Neural cell (in vitro differentiated cells): Measurements from ENCODE around the gene LPAR6. TPM values are rescaled to one million over a fixed set of nuclear protein-coding genes. Genes with fewer than 3 reads are reported as not detected.
"Not testable (repeated sequence)": the region's sequence is repeated elsewhere in the genome, so short reads cannot be mapped to it uniquely, and the experiment has no call there.

Experiments used
- H2AFZ ChIP-seq: fragments of 200-600, 300-800 bp; sonication (generic), shearing (Covaris generic); 2 replicates; pipeline ENCODE4 v1.6.0; 2014; ENCODE audit warnings: low read depth, mild to moderate bottlenecking, antibody characterized with exemption, low read length, moderate library complexity
- H3F3A ChIP-seq: fragments of 200-600 bp; shearing (Covaris generic); 2 replicates; pipeline ENCODE4 v1.6.1; 2016; ENCODE audit warnings: mild to moderate bottlenecking, moderate library complexity, mixed read lengths, antibody characterized with exemption, low read length; ENCODE audit not compliant: insufficient read depth, poor library complexity, severe bottlenecking
- H3K27ac ChIP-seq: fragments of 200-600, 300-800 bp; sonication (generic), shearing (Covaris generic); 2 replicates; pipeline ENCODE4 v1.5.1; 2014; ENCODE audit warnings: mild to moderate bottlenecking, low read length, moderate library complexity
- H3K27me3 ChIP-seq: fragments of 300-800, 200-600 bp; sonication (generic), shearing (Covaris generic); 2 replicates; pipeline ENCODE4 v1.6.0; 2014; ENCODE audit warnings: mild to moderate bottlenecking, low read depth, low read length, moderate library complexity; ENCODE audit not compliant: insufficient read depth
- H3K36me3 ChIP-seq: fragments of 300-800, 200-600 bp; sonication (generic), shearing (Covaris generic); 2 replicates; pipeline ENCODE4 v1.5.1; 2014; ENCODE audit warnings: mild to moderate bottlenecking, antibody characterized with exemption, low read length, moderate library complexity; ENCODE audit not compliant: insufficient read depth
- H3K4me2 ChIP-seq: fragments of 300-800, 200-600 bp; sonication (generic), shearing (Covaris generic); 2 replicates; pipeline ENCODE4 v1.6.0; 2014; ENCODE audit warnings: mild to moderate bottlenecking, low read length
- H3K4me3 ChIP-seq: fragments of 300-800, 200-600 bp; sonication (generic), shearing (Covaris generic); 2 replicates; pipeline ENCODE4 v1.5.1; 2014; ENCODE audit warnings: mild to moderate bottlenecking, low read length, moderate library complexity
- H3K79me2 ChIP-seq: fragments of 200-600 bp; shearing (Covaris generic); replicated peaks from 2 replicates; pipeline ENCODE4 v1.6.0; 2014; ENCODE audit warnings: mild to moderate bottlenecking, low read length, moderate library complexity; ENCODE audit not compliant: insufficient read depth
- H3K9ac ChIP-seq: fragments of 300-800, 200-600 bp; sonication (generic), shearing (Covaris generic); 2 replicates; pipeline ENCODE4 v1.6.1; 2016; ENCODE audit warnings: mild to moderate bottlenecking, low read length, mixed read lengths
- H3K9me2 ChIP-seq: fragments of 200-600 bp; shearing (Covaris generic); 2 replicates; pipeline ENCODE4 v1.6.1; 2016; ENCODE audit warnings: mild to moderate bottlenecking, low read length, mixed read lengths; ENCODE audit not compliant: insufficient read depth
- H3K9me3 ChIP-seq: fragments of 200-600, 300-800 bp; sonication (generic), shearing (Covaris generic); 2 replicates; pipeline ENCODE4 v1.6.1; 2016; ENCODE audit warnings: mild to moderate bottlenecking, mixed run types, low read length, moderate library complexity, mixed read lengths
- H4K20me1 ChIP-seq: fragments of 200-600 bp; shearing (Covaris generic); 2 replicates; pipeline ENCODE4 v1.6.1; 2016; ENCODE audit warnings: mild to moderate bottlenecking, mixed run types; ENCODE audit not compliant: insufficient read depth
- EP300 ChIP-seq: fragments of 450-650 bp; conservative IDR thresholded peaks from 2 replicates; pipeline ENCODE4 v1.6.1; 2014; ENCODE audit warnings: antibody characterized with exemption, mild to moderate bottlenecking, moderate library complexity; ENCODE audit not compliant: poor library complexity, severe bottlenecking
- EZH2 ChIP-seq: fragments of 200-600, 300-800 bp; shearing (Covaris generic), sonication (generic); IDR thresholded peaks from 2 replicates; pipeline ENCODE4 v1.6.1; 2014; ENCODE audit warnings: antibody characterized with exemption, low read length, borderline replicate concordance, mild to moderate bottlenecking; ENCODE audit not compliant: insufficient read depth, poor library complexity, severe bottlenecking
- MXI1 ChIP-seq: fragments of 450-650 bp; conservative IDR thresholded peaks from 2 replicates; pipeline ENCODE4 v1.6.1; 2014; ENCODE audit warnings: antibody characterized with exemption, mild to moderate bottlenecking; ENCODE audit not compliant: poor library complexity, severe bottlenecking
- POLR2AphosphoS5 ChIP-seq: IDR thresholded peaks from 2 replicates; pipeline ENCODE4 v1.6.1; 2012
- RAD21 ChIP-seq: fragments of 450-650 bp; conservative IDR thresholded peaks from 2 replicates; pipeline ENCODE4 v1.6.1; 2014; ENCODE audit warnings: antibody characterized with exemption, mild to moderate bottlenecking, moderate library complexity
- REST ChIP-seq: IDR thresholded peaks from 2 replicates; pipeline ENCODE4 v1.6.1; 2012; ENCODE audit warnings: borderline replicate concordance
- SMC3 ChIP-seq: fragments of 450-650 bp; conservative IDR thresholded peaks from 2 replicates; pipeline ENCODE4 v1.6.1; 2014; ENCODE audit warnings: antibody characterized with exemption, mild to moderate bottlenecking, moderate library complexity; ENCODE audit not compliant: poor library complexity
- TAF1 ChIP-seq: IDR thresholded peaks from 2 replicates; pipeline ENCODE4 v1.6.1; 2012; ENCODE audit warnings: low read depth
- polyA plus RNA-seq: library from polyadenylated mRNA; depleted of rRNA; stranded (reverse); fragments of >200 nt; gene quantifications from 2 replicates; pipeline ENCODE4 v1.2.3, GENCODE V29; 2014
- TF ChIP-seq, protein P1 (sequence below): fragments of 450-650 bp; IDR thresholded peaks from 2 replicates; pipeline ENCODE4 v1.5.1; 2014; ENCODE audit warnings: antibody characterized with exemption, mild to moderate bottlenecking, moderate library complexity; ENCODE audit not compliant: poor library complexity, severe bottlenecking

The LPAR6 gene
- polyA plus RNA-seq, 1 donor from 2014 or later: not detected

DNA sequence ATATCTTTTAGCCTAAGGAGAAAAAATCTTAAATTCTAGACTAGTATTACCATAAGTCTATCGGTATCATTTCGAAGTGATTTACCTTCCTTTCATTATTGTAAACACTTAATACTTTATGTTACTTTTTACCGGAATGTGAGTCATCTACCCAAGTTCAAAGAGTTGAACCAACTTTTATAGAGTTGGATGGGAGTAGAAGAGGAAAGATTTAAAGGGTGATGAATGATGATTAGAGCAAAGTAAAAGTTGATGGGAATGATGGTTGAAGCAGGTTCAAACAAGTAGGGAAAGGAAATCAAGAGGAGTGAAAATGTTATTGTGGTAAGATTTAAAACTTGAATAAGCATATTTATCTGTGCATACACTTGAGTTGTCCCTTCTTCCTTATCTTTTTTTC lies 11.3 kb upstream of the LPAR6 start:
- no peak overlapping the region for H3K4me3 ChIP-seq
- H3F3A ChIP-seq: no peaks in the 10 kb centered on the region
- H3K4me2 ChIP-seq: no peak overlapping the region
- no peak overlapping the region for H3K27ac ChIP-seq
- no peak overlapping the region for H3K9ac ChIP-seq
- H3K9me2 ChIP-seq: no peaks in the 10 kb centered on the region
- no peaks in the 10 kb centered on the region for H3K79me2 ChIP-seq
- no peaks in the 10 kb centered on the region for H3K9me3 ChIP-seq
- no peaks in the 10 kb centered on the region for H4K20me1 ChIP-seq
- H3K27me3 ChIP-seq: no peaks in the 10 kb centered on the region
- TF ChIP-seq MXI1 (no peak), TAF1 (no peak), REST (no peak), EZH2 (no peak), POLR2AphosphoS5 (no peak), SMC3 (no peak), EP300 (no peak), RAD21 (no peak)
- TF ChIP-seq, protein P1, sequence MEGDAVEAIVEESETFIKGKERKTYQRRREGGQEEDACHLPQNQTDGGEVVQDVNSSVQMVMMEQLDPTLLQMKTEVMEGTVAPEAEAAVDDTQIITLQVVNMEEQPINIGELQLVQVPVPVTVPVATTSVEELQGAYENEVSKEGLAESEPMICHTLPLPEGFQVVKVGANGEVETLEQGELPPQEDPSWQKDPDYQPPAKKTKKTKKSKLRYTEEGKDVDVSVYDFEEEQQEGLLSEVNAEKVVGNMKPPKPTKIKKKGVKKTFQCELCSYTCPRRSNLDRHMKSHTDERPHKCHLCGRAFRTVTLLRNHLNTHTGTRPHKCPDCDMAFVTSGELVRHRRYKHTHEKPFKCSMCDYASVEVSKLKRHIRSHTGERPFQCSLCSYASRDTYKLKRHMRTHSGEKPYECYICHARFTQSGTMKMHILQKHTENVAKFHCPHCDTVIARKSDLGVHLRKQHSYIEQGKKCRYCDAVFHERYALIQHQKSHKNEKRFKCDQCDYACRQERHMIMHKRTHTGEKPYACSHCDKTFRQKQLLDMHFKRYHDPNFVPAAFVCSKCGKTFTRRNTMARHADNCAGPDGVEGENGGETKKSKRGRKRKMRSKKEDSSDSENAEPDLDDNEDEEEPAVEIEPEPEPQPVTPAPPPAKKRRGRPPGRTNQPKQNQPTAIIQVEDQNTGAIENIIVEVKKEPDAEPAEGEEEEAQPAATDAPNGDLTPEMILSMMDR: no peak
- no peak overlapping the region for H2AFZ ChIP-seq
- H3K36me3 ChIP-seq: no peaks in the 10 kb centered on the region

- H4K20me1 ChIP-seq, H3K27me3 ChIP-seq, H3K79me2 ChIP-seq: not testable (repeated sequence)
These were observed 9.1 kb upstream of the LPAR6 start for GRCh38 chr13:48422003-48422402.

GRCh38 chr13:48415516-48415915 lies 2.6 kb upstream of the LPAR6 start:
- H3K4me3 ChIP-seq: no peak overlapping the region
- H4K20me1 ChIP-seq: no peaks in the 10 kb centered on the region
- no peaks in the 10 kb centered on the region for H3F3A ChIP-seq
- no peak overlapping the region for H2AFZ ChIP-seq
- no peaks in the 10 kb centered on the region for H3K36me3 ChIP-seq
- H3K9me2 ChIP-seq: no peaks in the 10 kb centered on the region
- H3K4me2 ChIP-seq: no peak overlapping the region
- H3K9me3 ChIP-seq: no peaks in the 10 kb centered on the region
- no peaks in the 10 kb centered on the region for H3K79me2 ChIP-seq
- H3K9ac ChIP-seq: no peak overlapping the region
- H3K27ac ChIP-seq: no peak overlapping the region
- no peaks in the 10 kb centered on the region for H3K27me3 ChIP-seq
- TF ChIP-seq MXI1 (no peak), RAD21 (no peak), POLR2AphosphoS5 (no peak), REST (no peak), SMC3 (no peak), TAF1 (no peak), EZH2 (no peak), EP300 (no peak)
- TF ChIP-seq, protein P1: no peak

More at GRCh38 chr13:48422003-48422402, 9.1 kb upstream of the LPAR6 start:
- H3K9me2 ChIP-seq, H2AFZ ChIP-seq, H3F3A ChIP-seq, H3K36me3 ChIP-seq, H3K4me3 ChIP-seq, H3K9ac ChIP-seq, H3K9me3 ChIP-seq, H3K4me2 ChIP-seq, H3K27ac ChIP-seq: not testable (repeated sequence)
